ENCODE measurements around the gene CRYBG3.
"Not testable (repeated sequence)": the region's sequence is repeated elsewhere in the genome, so short reads cannot be mapped to it uniquely, and the experiment has no call there.

The CRYBG3 gene

GRCh38 chr3:97901313-97902248 is 79.8 kb downstream of the CRYBG3 start:
- DNase-seq: no peak

- not testable (repeated sequence) for DNase-seq
Measured at GRCh38 chr3:97909830-97910229, 88.0 kb downstream of the CRYBG3 start.

GRCh38 chr3:97910236-97910831 is 88.5 kb downstream of the CRYBG3 start:
- not testable (repeated sequence) for DNase-seq

GRCh38 chr3:97910931-97911351 is 89.1 kb downstream of the CRYBG3 start:
- no peak for DNase-seq

GRCh38 chr3:97911459-97911858 is 89.6 kb downstream of the CRYBG3 start:
- no peak for DNase-seq

- DNase-seq: no peak
Measured at GRCh38 chr3:97914388-97914787, 92.6 kb downstream of the CRYBG3 start.

- no peak for DNase-seq
Measured at GRCh38 chr3:97916576-97916975, 94.8 kb downstream of the CRYBG3 start.

- DNase-seq: no peak
Measured at GRCh38 chr3:97917813-97918536, 96.2 kb downstream of the CRYBG3 start.

GRCh38 chr3:97927704-97928103 is 105.9 kb downstream of the CRYBG3 start:
- DNase-seq: peak; percentile 5

- DNase-seq: no peak
Measured at GRCh38 chr3:97928986-97929385, 107.2 kb downstream of the CRYBG3 start.

- no peak for DNase-seq
Measured at GRCh38 chr3:97930018-97930417, 108.2 kb downstream of the CRYBG3 start.

- no peak for DNase-seq
Measured at GRCh38 chr3:97931218-97931617, 109.4 kb downstream of the CRYBG3 start.

GRCh38 chr3:97932387-97932801 is 110.6 kb downstream of the CRYBG3 start:
- no peak for DNase-seq

- no peak for DNase-seq
Measured at GRCh38 chr3:97934980-97935695, 113.3 kb downstream of the CRYBG3 start.

- DNase-seq: no peak
Measured at GRCh38 chr3:97935842-97936241, 114.0 kb downstream of the CRYBG3 start.

- no peak for DNase-seq
Measured at GRCh38 chr3:97937205-97937604, 115.4 kb downstream of the CRYBG3 start.

- DNase-seq: no peak
Measured at GRCh38 chr3:97938444-97938843, 116.6 kb downstream of the CRYBG3 start.

GRCh38 chr3:97939401-97939800 is 117.6 kb downstream of the CRYBG3 start:
- DNase-seq: no peak

GRCh38 chr3:97940034-97940433 is 118.2 kb downstream of the CRYBG3 start:
- DNase-seq: peak; percentile 49

GRCh38 chr3:97942801-97943546 is 121.2 kb downstream of the CRYBG3 start:
- DNase-seq: no peak

GRCh38 chr3:97948351-97949109 is 126.7 kb downstream of the CRYBG3 start:
- no peak for DNase-seq

Data from DMS53 (cell line).